Vagina (tissue), 2 donors: ENCODE measurements around the gene CSRNP3.

Experiments
- POLR2AphosphoS5 ChIP-seq, 2 donors: sonication (generic); formaldehyde crosslinking; IDR thresholded peaks; one replicate each; pipeline ENCODE4 v1.9.0; 2017; ENCODE audit warnings: antibody characterized with exemption in 2 of 2, mild to moderate bottlenecking in 2 of 2, low read depth in 1 of 2; ENCODE audit not compliant: insufficient read depth in 1 of 2
- TF ChIP-seq, protein P1 (sequence below), 3 experiments: fragments of 450-650 bp in 2 of 3; fragments of 200-600 bp in 1 of 3; sonication (generic) in 1 of 3; IDR thresholded peaks; one replicate each; pipeline ENCODE4 v1.5.1; 2017 to 2019; ENCODE audit warnings: antibody characterized with exemption in 3 of 3, mild to moderate bottlenecking in 2 of 3, moderate library complexity in 2 of 3

DNA sequence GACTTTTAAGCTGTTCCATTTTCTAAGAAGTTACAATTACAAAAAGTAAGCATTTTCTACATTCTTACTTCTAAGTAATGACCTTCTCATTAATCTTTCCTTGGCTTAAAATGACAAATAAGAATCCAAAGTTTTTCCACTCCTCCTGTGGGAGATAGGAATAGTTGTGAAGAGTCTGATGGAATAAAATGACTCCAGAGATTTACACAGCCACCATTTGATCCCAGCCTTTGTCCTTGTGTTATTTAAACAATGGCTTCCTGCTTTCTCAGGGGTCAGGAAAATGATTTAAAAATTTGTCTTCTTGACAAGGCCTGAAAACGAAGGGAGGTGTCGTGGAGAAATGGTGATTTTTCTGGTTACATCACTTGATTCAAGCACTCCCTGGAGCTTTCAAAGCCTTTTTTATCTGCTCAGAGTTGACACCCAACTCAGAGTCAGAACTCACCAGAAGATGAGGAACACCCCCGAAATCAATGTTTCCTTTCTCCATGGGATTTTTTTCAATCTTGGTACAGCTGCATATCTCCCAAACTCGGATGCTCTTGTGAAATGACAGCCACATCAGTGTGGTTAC, 218.0 kb downstream of the CSRNP3 start:
- TF ChIP-seq, protein P1, sequence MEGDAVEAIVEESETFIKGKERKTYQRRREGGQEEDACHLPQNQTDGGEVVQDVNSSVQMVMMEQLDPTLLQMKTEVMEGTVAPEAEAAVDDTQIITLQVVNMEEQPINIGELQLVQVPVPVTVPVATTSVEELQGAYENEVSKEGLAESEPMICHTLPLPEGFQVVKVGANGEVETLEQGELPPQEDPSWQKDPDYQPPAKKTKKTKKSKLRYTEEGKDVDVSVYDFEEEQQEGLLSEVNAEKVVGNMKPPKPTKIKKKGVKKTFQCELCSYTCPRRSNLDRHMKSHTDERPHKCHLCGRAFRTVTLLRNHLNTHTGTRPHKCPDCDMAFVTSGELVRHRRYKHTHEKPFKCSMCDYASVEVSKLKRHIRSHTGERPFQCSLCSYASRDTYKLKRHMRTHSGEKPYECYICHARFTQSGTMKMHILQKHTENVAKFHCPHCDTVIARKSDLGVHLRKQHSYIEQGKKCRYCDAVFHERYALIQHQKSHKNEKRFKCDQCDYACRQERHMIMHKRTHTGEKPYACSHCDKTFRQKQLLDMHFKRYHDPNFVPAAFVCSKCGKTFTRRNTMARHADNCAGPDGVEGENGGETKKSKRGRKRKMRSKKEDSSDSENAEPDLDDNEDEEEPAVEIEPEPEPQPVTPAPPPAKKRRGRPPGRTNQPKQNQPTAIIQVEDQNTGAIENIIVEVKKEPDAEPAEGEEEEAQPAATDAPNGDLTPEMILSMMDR (IDR thresholded peaks at IDR 0.05) = no peak
- no peak for TF ChIP-seq POLR2AphosphoS5 (IDR thresholded peaks at IDR 0.05; ENCODE audit: insufficient read depth in 1 of 2, low read depth in 1 of 2)
